G401 (cell line): ENCODE results near the gene BATF3. TPM values are rescaled to one million over a fixed set of nuclear protein-coding genes. Genes with fewer than 3 reads are reported as not detected.

ENCODE experiments used
- DNase-seq: peaks from one replicate; pipeline ENCODE4 v3.0.0-alpha.2; 2015; ENCODE audit warnings: low spot score
- in situ Hi-C: cut with HindIII; loops from 2 replicates; pipeline ENCODE4 v1.10.0; 2016; ENCODE audit warnings: low sequenced_read_pairs, mixed read lengths
- total RNA-seq: library from RNA; depleted of rRNA; stranded (reverse); fragments of >200 nt; shearing (Covaris generic); gene quantifications from 2 replicates; pipeline ENCODE4 v1.2.3, GENCODE V29; 2014

BATF3 gene
- total RNA-seq, 1 experiment from 2014 or later: 10.2 TPM

- no peak for DNase-seq
- in situ Hi-C loops: no loop called here
These were observed 11.8 kb downstream of the BATF3 start for GRCh38 chr1:212687811-212688210.

DNA sequence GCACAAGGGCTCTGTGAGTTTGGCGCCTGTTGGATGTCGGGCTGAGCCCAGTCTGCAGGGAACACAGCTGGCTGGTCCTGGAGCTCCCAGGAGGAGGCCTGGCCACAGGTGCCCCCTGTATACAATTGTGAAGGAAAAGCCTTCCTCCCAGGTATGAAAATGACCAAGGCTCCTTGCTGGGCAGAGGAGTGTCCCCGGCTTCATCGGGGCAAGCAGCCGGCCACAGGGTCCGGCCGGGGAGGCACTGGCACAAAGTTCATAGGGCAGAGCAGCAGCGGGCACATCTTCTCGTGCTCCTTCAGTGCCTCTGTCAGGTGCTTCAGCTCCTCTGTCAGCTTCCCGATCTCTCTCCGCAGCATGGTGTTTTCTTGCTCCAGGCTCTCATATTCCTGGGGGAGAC is 13.0 kb downstream of the BATF3 start:
- no peak for DNase-seq
- in situ Hi-C loops: no loop called here

- no peak for DNase-seq
- in situ Hi-C loops: no loop called here
These were observed 13.6 kb downstream of the BATF3 start for GRCh38 chr1:212686069-212686468.

GRCh38 chr1:212685429-212685828 is 14.2 kb downstream of the BATF3 start:
- DNase-seq: no peak
- in situ Hi-C loops: no loop called here

DNA sequence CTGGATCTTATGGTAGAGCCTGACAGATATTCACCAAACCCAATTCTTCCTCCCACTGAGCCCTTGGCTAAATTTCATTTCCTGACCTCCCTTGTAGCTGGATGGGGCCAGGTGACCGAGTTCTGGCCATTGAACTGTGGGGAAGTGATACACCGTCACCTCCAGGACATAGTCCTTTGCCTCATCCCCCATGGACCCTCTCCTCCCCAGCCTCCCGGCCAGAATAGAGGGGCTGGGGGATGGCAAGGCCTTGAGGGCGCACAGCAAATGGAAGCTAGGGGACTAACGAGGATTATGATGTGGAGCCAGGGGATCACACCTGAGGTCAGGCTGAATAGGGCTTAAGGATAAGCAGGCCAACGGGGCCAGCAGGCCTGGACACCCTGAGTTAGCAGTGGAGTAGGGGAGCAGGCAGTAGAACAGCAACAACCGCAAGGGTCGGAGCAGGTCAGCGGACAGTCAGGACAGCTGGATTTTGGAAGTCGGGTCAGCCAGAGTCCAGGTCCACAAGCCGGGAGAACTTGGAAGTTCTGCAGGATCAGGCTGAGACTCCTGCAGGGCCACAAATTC is 15.0 kb downstream of the BATF3 start:
- no peak for DNase-seq

DNA sequence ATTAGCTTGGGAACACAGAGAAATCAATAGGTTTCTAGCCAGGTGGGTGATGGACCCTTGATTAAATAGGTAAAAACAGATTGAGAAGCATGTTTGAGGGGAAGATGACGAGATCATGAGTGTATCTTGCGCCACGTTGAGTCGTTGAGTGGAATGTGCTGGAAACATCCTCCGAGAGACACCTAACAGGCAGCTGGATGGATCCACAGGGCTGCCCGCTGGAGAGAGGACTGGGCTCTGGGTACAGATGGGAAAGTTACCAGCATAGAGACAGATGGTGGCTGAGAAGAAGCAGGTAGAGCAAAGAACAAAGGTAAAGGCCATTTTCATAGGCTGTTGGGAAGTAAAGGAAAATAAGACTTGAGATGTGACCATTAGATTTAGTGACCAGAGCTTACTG is 15.6 kb downstream of the BATF3 start:
- in situ Hi-C loops: no loop called here
- no peak for DNase-seq

More for the DNA sequence above, 15.0 kb downstream of the BATF3 start:
- in situ Hi-C loops: no loop called here

DNA sequence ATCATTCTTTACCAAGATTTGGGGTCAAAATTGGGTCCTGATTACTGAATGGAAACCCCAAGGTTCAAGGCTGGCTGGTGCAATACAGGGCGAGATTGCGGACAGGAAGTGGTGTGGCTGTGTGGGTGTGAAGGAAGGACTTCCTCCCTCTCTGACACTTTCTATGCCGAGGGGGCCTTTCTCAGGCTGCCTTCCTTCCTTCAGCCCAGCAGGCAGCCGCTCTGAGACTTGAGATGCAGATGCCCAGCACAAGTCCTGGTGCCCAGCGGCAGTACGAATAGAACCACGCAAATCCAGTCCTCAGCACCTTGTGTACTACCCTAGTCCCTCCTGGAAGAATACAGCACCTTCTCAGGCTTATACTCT is 16.3 kb downstream of the BATF3 start:
- in situ Hi-C loops: no loop called here
- no peak for DNase-seq

DNA sequence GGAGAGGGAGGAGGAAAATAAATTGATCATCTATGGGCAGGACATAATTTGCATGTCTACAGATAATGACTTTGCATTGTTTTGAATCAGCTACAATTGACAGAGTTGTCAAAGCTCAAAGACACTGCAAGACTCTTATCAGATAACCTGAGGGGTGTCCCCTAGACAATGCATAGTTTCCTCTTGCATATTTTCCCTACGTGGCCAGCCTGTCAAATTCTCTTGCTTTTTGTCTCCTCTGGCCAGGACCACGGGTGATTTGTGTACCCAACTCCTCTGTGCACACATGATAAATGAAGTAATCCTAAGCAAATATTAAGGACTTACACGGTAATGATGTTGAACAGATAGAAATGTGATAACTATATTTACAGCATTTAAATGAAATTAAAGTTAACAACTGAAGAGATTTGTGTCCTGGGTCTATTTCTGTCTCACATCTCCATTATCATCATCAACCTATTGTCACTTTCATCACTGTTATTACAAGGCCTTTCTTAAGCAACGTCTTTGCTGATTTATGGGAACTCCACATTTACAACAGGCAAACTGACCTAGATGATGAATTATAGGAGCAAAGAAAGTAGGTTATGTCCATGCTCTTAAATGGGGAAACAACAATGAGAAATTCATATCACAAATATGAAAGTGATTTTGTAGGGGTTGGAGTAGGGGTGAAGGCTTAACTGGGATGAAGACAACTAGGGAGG is 18.8 kb downstream of the BATF3 start:
- no peak for DNase-seq
- in situ Hi-C loops: no loop called here

DNA sequence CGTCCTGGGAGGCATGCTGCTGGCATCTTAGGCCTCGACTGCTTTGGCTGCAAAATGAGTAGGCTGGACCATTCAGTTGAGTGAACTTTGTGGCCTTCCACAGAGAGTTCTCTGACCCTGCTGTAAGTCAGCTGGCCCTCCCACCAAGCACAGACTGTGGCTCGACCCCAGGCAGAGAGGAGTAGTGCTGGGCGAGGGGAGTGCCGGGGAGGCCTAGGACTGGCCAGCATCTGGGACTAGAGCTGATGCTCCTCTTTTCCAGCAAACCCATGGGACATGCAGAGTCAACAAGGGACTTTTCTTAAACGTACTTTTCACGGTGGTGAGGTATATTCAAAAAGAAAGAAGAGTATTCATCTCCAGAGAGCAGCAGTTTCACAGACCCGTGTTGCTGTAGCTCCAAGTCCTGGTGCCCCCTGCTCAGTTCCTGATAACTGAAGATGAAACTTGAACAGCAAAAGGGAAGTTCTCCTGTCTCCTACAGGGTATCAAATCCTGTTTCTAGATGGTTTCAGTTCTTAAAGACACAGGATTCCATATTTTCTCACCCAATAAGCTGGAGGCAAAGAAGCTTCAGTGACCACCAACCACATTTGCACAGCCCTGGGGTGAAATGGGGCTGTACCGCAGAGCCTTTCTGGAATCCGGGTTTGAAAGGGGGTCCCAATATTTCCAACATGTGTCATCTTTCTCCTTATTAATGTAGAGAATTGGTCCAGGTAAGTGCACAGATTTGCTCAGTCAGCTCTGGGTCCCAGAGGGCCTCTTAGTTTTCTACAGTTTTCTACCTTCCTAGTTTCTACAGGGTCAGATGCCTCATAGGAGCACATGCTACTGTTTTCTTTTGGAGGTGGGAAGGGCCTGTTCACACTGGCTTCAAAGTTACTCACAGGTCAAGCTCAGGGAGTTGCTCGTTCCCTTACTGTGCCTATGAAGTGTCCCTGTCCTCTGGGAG is 20.9 kb downstream of the BATF3 start:
- DNase-seq: no peak
- in situ Hi-C loops: no loop called here

- no peak for DNase-seq
- in situ Hi-C loops: no loop called here
These were observed 22.1 kb downstream of the BATF3 start for GRCh38 chr1:212677573-212677972.

DNA sequence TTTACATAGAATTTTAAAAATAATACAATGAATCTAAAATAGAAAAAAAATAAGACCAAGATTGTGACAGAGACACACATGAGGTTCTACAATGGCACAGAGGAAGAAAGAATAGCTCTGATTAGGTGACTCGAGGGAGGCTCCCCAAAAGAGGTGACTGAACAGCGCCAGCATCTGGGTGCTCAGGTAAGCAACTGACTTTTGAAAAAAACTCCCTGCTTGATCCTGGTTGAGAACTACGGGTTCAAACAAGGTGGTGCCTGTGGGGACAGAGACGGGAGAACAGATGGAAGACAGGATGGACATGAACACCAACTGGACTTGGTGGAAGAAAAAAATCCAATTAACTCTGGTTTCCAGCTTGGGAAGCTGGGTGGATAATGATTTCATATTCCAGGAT is 22.5 kb downstream of the BATF3 start:
- no peak for DNase-seq
- in situ Hi-C loops: no loop called here

- in situ Hi-C loops: no loop called here
- no peak for DNase-seq
These were observed 24.0 kb downstream of the BATF3 start for GRCh38 chr1:212675675-212676074.

DNA sequence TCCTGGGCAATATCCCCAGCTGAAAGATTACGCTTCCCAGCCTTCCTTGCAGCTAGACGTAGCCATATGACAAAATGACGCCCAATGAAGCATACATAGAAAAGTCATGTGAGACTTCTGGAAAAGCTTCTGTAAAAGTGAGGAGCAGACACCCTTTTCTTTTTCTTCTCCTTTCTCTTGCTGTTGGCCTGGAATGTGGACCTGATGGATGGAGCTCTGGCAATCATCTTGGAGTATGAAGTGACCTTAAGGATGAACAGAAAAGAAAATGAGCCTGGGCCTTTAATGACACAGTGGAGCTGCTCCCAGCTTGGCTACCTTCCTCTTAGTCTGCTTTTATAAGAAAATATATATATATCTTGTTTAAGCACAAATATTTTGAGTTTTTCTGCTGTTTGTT is 24.8 kb downstream of the BATF3 start:
- in situ Hi-C loops: no loop called here
- no peak for DNase-seq

- no peak for DNase-seq
- in situ Hi-C loops: no loop called here
These were observed 28.2 kb downstream of the BATF3 start for GRCh38 chr1:212671342-212672031.

DNA sequence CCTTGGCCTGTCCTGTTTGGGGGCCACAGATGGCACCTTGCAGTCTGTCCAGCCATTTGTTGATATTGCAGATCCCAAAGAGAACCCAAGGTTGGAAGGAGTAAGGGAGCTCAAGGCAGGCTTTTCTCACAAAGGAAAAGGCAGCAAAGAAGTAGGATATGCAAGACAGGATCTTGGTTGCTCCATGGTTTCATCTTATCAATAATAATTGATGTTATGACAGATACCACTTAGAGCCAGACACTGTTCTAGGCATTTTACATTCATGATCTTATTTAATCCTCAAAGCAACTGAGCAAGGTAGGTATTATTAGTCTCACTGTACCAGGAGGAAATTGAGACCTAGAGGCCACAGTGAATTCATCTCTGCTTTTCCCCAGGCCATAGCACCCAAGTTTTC is 28.8 kb downstream of the BATF3 start:
- in situ Hi-C loops: no loop called here
- DNase-seq: no peak

DNA sequence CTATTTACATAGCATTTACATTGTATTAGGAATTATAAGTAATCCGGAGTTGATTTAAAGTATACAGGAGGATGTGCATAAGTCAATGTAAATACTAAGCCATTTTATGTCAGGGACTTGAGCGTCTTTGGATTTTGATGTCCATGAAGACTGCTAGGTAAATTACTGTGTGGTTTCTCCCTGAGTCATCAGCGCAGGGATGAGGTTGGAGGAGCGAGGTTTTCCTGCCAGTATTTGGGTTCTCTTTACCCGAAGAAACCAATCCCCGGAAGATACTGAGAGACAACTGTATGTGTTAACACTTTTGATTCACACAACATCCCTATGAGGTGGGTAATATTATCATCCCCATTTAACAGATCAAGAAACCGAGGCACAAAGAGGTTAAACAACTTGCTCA is 29.3 kb downstream of the BATF3 start:
- no peak for DNase-seq
- in situ Hi-C loops: no loop called here

- in situ Hi-C loops: no loop called here
- DNase-seq: no peak
These were observed 30.0 kb downstream of the BATF3 start for GRCh38 chr1:212669600-212669999.

GRCh38 chr1:212669102-212669501 is 30.5 kb downstream of the BATF3 start:
- in situ Hi-C loops: no loop called here
- no peak for DNase-seq

DNA sequence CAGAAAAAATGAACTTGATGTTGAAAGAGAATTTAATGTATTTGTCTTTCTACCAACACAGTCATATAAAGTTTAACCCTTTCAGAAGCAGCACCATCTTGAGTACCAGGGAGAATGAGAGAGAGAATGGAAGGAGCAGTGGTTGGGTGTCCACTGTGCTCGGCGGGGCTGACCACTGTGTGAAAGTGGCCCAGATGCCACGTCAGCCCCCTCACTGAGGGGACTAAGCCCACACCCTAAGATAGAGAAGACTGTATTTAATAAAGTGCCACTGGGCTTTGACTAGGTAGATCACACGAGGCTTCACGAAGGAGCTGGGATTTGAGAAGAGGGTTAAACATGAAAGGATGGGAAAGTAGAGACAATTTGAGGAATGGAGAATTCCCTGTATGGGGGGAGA is 31.2 kb downstream of the BATF3 start:
- in situ Hi-C loops: no loop called here
- DNase-seq: no peak
